DND-41 (cell line): ENCODE measurements around the gene GABBR2.

ENCODE experiments used
- ATAC-seq: fragments of 200-7000 bp; cut with Tn5 transposase; 3 replicates; pipeline ENCODE4 v1.9.1; 2021; ENCODE audit warnings: low read depth; ENCODE audit not compliant: insufficient read depth
- DNase-seq: peaks from one replicate; pipeline ENCODE4 v3.0.0-alpha.2; 2020
- H2AFZ ChIP-seq: 2 replicates; pipeline ENCODE4 v1.6.0; 2012; ENCODE audit warnings: low read depth, low read length
- H3K27ac ChIP-seq: 2 replicates; pipeline ENCODE4 v1.5.1; 2012; ENCODE audit warnings: low read length, inconsistent platforms
- H3K27me3 ChIP-seq: fragments of 200-600 bp; sonication (generic); 2 replicates; pipeline ENCODE4 v1.6.0; 2012; ENCODE audit warnings: low read length, mild to moderate bottlenecking, inconsistent platforms; ENCODE audit not compliant: insufficient read depth, poor library complexity
- H3K36me3 ChIP-seq: 2 replicates; pipeline ENCODE4 v1.5.1; 2012; ENCODE audit warnings: low read length, inconsistent platforms; ENCODE audit not compliant: insufficient read depth
- H3K4me1 ChIP-seq: 2 replicates; pipeline ENCODE4 v1.5.1; 2012; ENCODE audit warnings: mild to moderate bottlenecking, low read length; ENCODE audit not compliant: insufficient read depth
- H3K4me2 ChIP-seq: 2 replicates; pipeline ENCODE4 v1.6.0; 2012; ENCODE audit warnings: mild to moderate bottlenecking, moderate library complexity, low read length, inconsistent platforms; ENCODE audit not compliant: insufficient read depth
- H3K4me3 ChIP-seq, 2 experiments: fragments of 200-600 bp in 1 of 2; shearing (Covaris generic) in 1 of 2; 2 replicates each; pipeline ENCODE4 v1.5.1; 2012 to 2016; ENCODE audit warnings: inconsistent platforms in 2 of 2, low read length in 2 of 2, mild to moderate bottlenecking in 2 of 2, low read depth in 1 of 2, moderate library complexity in 1 of 2
- H3K79me2 ChIP-seq: 2 replicates; pipeline ENCODE4 v1.6.0; 2012; ENCODE audit warnings: low read length, inconsistent platforms; ENCODE audit not compliant: insufficient read depth
- H3K9ac ChIP-seq: 2 replicates; pipeline ENCODE4 v1.6.0; 2012; ENCODE audit warnings: low read depth, mild to moderate bottlenecking, inconsistent platforms, low read length, moderate library complexity
- H3K9me3 ChIP-seq: 2 replicates; pipeline ENCODE4 v1.5.1; 2012; ENCODE audit warnings: low read length, moderate library complexity, mild to moderate bottlenecking, inconsistent platforms; ENCODE audit not compliant: insufficient read depth, severe bottlenecking
- H4K20me1 ChIP-seq: 2 replicates; pipeline ENCODE4 v1.6.0; 2012; ENCODE audit warnings: low read length; ENCODE audit not compliant: insufficient read depth
- CTCF ChIP-seq: IDR thresholded peaks from 2 replicates; pipeline ENCODE4 v1.5.1; 2012; ENCODE audit warnings: borderline replicate concordance, low read length, moderate library complexity, mild to moderate bottlenecking; ENCODE audit not compliant: poor library complexity, severe bottlenecking; ENCODE audit errors: extremely low read depth
- EZH2 ChIP-seq: IDR thresholded peaks from 3 replicates; pipeline ENCODE4 v1.6.1; 2012; ENCODE audit warnings: borderline replicate concordance, low read depth, mild to moderate bottlenecking, moderate library complexity, low read length, inconsistent platforms; ENCODE audit not compliant: severe bottlenecking

Gene GABBR2

GRCh38 chr9:98306384-98307145, 402.2 kb downstream of the GABBR2 start:
- H4K20me1 ChIP-seq: no peaks in the 10 kb centered on the region
- no peak overlapping the region for H3K4me2 ChIP-seq
- no peaks in the 10 kb centered on the region for H3K79me2 ChIP-seq
- ATAC-seq (no peak), DNase-seq (no peak)
- no peaks in the 10 kb centered on the region for H3K4me1 ChIP-seq
- TF ChIP-seq EZH2: no peak
- TF ChIP-seq CTCF: no peak
- no peaks in the 10 kb centered on the region for H3K9me3 ChIP-seq
- no peak overlapping the region for H3K9ac ChIP-seq
- H3K4me3 ChIP-seq: no peak overlapping the region
- H2AFZ ChIP-seq: no peak overlapping the region
- no peaks in the 10 kb centered on the region for H3K36me3 ChIP-seq
- H3K27ac ChIP-seq: no peak overlapping the region
- peaks cover 9% of the 10 kb centered on the region for H3K27me3 ChIP-seq

- H3K27ac ChIP-seq: no peak overlapping the region
- DNase-seq: no peak
These were observed 404.4 kb downstream of the GABBR2 start for GRCh38 chr9:98304381-98304780.

GRCh38 chr9:98303633-98304125, 405.1 kb downstream of the GABBR2 start:
- no peaks in the 10 kb centered on the region for H3K9me3 ChIP-seq
- ATAC-seq: no peak
- no peaks in the 10 kb centered on the region for H3K4me1 ChIP-seq
- H3K27me3 ChIP-seq: peaks cover 9% of the 10 kb centered on the region
- H3K79me2 ChIP-seq: no peaks in the 10 kb centered on the region
- H3K4me3 ChIP-seq: no peak overlapping the region
- no peak overlapping the region for H3K9ac ChIP-seq
- no peaks in the 10 kb centered on the region for H3K36me3 ChIP-seq
- no peak overlapping the region for H2AFZ ChIP-seq
- no peak overlapping the region for H3K27ac ChIP-seq
- no peak for DNase-seq
- no peaks in the 10 kb centered on the region for H4K20me1 ChIP-seq
- TF ChIP-seq CTCF: no peak
- TF ChIP-seq EZH2: no peak
- H3K4me2 ChIP-seq: no peak overlapping the region

More at GRCh38 chr9:98304381-98304780, 404.4 kb downstream of the GABBR2 start:
- H3K9me3 ChIP-seq: no peaks in the 10 kb centered on the region
- no peaks in the 10 kb centered on the region for H4K20me1 ChIP-seq
- H3K9ac ChIP-seq: no peak overlapping the region
- H3K4me3 ChIP-seq: no peak overlapping the region
- H3K27me3 ChIP-seq: peaks cover 9% of the 10 kb centered on the region
- no peak overlapping the region for H2AFZ ChIP-seq
- no peak overlapping the region for H3K4me2 ChIP-seq
- no peak for TF ChIP-seq CTCF
- no peak for TF ChIP-seq EZH2
- H3K4me1 ChIP-seq: no peaks in the 10 kb centered on the region
- ATAC-seq: no peak
- no peaks in the 10 kb centered on the region for H3K36me3 ChIP-seq
- H3K79me2 ChIP-seq: no peaks in the 10 kb centered on the region
